Thyroid gland (tissue), 4 donors: ENCODE results near the gene CISTR. TPM values are rescaled to one million over a fixed set of nuclear protein-coding genes. Genes with fewer than 3 reads are reported as not detected.

Source experiments
- DNase-seq, 2 donors: peaks; one replicate each; pipeline ENCODE4 v3.0.0-alpha.2; 2019
- H3K27ac ChIP-seq, 3 donors: fragments of 200-600 bp; sonication (generic); 1 replicate in 2 of 3; 2 replicates in 1 of 3; pipeline ENCODE4 v1.5.1; 2016 to 2019; ENCODE audit warnings: mild to moderate bottlenecking in 1 of 3, moderate library complexity in 1 of 3
- H3K27me3 ChIP-seq: fragments of 200-600 bp; sonication (generic); one replicate; pipeline ENCODE4 v1.5.1; 2019
- H3K36me3 ChIP-seq, 2 donors: fragments of 200-600 bp; sonication (generic); one replicate each; pipeline ENCODE4 v1.5.1; 2016 to 2019
- H3K4me1 ChIP-seq, 2 donors: fragments of 200-600 bp; sonication (generic); one replicate each; pipeline ENCODE4 v1.5.1; 2017 to 2019
- H3K4me3 ChIP-seq, 3 donors: fragments of 200-600 bp; sonication (generic); replicated peaks in 1 of 3; 1 replicate in 2 of 3; 2 replicates in 1 of 3; pipeline ENCODE4 v1.5.1; 2016; ENCODE audit warnings: mild to moderate bottlenecking in 1 of 3
- H3K9me3 ChIP-seq: fragments of 200-600 bp; sonication (generic); one replicate; pipeline ENCODE4 v1.5.1; 2017
- POLR2A ChIP-seq, 2 donors: fragments of 450-650 bp; IDR thresholded peaks; one replicate each; pipeline ENCODE4 v1.6.1; 2017; ENCODE audit warnings: antibody characterized with exemption in 2 of 2, mild to moderate bottlenecking in 2 of 2, moderate library complexity in 1 of 2
- WGBS, 2 donors: methylation state at CpG; one replicate each; pipeline ENCODE4 v1.1.5; 2017; 5-methylcytosine and 5-hydroxymethylcytosine counted together
- intact Hi-C: fragments of 100-400 bp; cut with DNase I; formaldehyde crosslinking; loops from one replicate; pipeline ENCODE4 v1.15.1; 2023
- total RNA-seq, 4 donors: library from RNA; depleted of rRNA; stranded (reverse); fragments of >200 nt; gene quantifications; one replicate each; pipeline ENCODE4 v1.2.3, GENCODE V29; 2016
- TF ChIP-seq, protein P1 (sequence below), 6 experiments: fragments of 200-600 bp in 3 of 6; fragments of 450-650 bp in 3 of 6; sonication (generic) in 3 of 6; IDR thresholded peaks; one replicate each; pipeline ENCODE4 v1.5.1; 2016 to 2019; ENCODE audit warnings: antibody characterized with exemption in 6 of 6, mild to moderate bottlenecking in 2 of 6, inconsistent platforms in 1 of 6, moderate library complexity in 1 of 6

The CISTR gene
- total RNA-seq, 4 donors from 2014 or later, result not detected

DNA sequence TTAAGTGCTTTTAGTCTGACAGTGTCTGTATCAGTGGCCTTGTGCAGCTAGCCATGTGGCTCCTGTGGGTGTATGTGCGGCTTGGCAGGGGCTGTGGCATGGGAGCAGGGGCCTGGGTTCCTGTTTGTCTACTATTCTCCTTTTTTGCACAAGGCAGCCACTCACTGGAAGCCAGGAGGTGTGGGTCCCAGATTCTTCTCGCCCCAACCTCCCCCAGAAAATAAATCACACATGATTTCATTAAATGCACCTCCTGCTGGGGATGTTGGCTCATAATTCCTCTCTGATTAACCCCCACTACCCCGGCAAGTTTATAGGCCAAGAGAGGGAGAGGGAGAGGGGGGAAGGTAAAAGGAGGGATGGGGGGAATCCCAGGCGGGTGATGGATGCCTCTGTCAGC, 42.1 kb downstream of the CISTR start:
- no peaks in the 10 kb centered on the region for H3K4me1 ChIP-seq
- DNase-seq, result no peak
- H3K4me3 ChIP-seq, result no peak overlapping the region
- TF ChIP-seq, protein P1, sequence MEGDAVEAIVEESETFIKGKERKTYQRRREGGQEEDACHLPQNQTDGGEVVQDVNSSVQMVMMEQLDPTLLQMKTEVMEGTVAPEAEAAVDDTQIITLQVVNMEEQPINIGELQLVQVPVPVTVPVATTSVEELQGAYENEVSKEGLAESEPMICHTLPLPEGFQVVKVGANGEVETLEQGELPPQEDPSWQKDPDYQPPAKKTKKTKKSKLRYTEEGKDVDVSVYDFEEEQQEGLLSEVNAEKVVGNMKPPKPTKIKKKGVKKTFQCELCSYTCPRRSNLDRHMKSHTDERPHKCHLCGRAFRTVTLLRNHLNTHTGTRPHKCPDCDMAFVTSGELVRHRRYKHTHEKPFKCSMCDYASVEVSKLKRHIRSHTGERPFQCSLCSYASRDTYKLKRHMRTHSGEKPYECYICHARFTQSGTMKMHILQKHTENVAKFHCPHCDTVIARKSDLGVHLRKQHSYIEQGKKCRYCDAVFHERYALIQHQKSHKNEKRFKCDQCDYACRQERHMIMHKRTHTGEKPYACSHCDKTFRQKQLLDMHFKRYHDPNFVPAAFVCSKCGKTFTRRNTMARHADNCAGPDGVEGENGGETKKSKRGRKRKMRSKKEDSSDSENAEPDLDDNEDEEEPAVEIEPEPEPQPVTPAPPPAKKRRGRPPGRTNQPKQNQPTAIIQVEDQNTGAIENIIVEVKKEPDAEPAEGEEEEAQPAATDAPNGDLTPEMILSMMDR (IDR thresholded peaks at IDR 0.05), result no peak
- TF ChIP-seq POLR2A (IDR thresholded peaks at IDR 0.05), result no peak
- 59 to 69% methylated on average over 4 of the region's 4 CpGs for WGBS, 2 donors
- H3K27me3 ChIP-seq, result no peaks in the 10 kb centered on the region
- intact Hi-C loops, result no loop called here
- H3K9me3 ChIP-seq, result no peaks in the 10 kb centered on the region
- no peak overlapping the region for H3K27ac ChIP-seq
- peaks cover 19 to 21% of the 10 kb centered on the region in 2 donors for H3K36me3 ChIP-seq

DNA sequence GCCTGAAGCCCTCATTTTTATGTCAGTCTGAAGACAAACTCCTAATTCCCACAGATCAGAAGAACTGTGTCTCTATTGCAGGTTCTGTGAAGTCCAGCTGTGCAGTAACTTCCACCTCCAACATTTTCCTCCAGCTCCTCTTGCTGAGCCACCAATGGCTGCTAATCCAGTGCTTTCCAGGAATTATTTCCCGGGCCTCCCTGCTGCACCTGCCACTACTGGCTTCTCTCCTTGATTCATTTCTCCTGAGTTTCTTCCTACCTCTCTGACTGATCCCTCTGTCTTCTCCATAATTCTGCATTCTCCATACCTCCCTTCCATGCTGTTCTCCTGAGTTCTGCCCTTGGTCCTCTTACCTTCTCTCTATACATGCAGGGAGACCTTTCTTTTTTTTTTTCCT, 45.7 kb downstream of the CISTR start:
- WGBS, 2 donors, result 65 to 78% methylated on average over 1 of the region's 1 CpG
- H3K9me3 ChIP-seq, result no peaks in the 10 kb centered on the region
- intact Hi-C loops, result no loop called here
- DNase-seq, result no peak
- peaks cover 3% of the 10 kb centered on the region for H3K27me3 ChIP-seq
- TF ChIP-seq, protein P1 (IDR thresholded peaks at IDR 0.05), result no peak
- TF ChIP-seq POLR2A (IDR thresholded peaks at IDR 0.05), result no peak
- no peaks in the 10 kb centered on the region for H3K4me1 ChIP-seq
- no peak overlapping the region for H3K4me3 ChIP-seq
- H3K27ac ChIP-seq, result no peak overlapping the region
- no peaks in the 10 kb centered on the region for H3K36me3 ChIP-seq

DNA sequence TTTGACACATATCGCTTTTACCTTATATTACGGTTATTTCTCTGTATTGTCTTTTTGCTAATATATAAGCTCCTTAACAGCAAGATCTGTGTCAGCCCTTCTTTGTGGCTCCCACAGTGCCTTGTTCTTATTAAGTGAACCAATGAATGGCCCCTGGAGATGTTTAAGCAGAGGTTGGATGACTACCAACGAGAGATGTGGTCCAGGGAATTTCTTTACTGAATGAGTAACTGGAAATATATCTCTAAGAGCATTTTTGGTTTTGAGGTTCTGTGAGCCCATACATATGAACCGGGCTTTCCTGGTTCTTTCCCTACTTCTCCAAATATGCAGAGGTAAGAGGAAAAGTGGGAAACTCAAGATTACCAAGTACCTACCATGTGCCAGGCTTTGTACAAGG, 48.0 kb downstream of the CISTR start:
- H3K36me3 ChIP-seq, result no peaks in the 10 kb centered on the region
- 70 to 73% methylated on average over 4 of the region's 4 CpGs for WGBS, 2 donors
- intact Hi-C loops, result loop anchor here (2.0 kb wide), 1 partner anchor 37 kb away; no protein-coding TSS in a partner anchor
- H3K4me3 ChIP-seq, result no peak overlapping the region
- H3K27ac ChIP-seq, result no peak overlapping the region
- no peak for TF ChIP-seq POLR2A (IDR thresholded peaks at IDR 0.05)
- TF ChIP-seq, protein P1 (IDR thresholded peaks at IDR 0.05), result no peak
- no peaks in the 10 kb centered on the region for H3K9me3 ChIP-seq
- no peaks in the 10 kb centered on the region for H3K4me1 ChIP-seq
- H3K27me3 ChIP-seq, result peaks cover 3% of the 10 kb centered on the region
- DNase-seq, result no peak

DNA sequence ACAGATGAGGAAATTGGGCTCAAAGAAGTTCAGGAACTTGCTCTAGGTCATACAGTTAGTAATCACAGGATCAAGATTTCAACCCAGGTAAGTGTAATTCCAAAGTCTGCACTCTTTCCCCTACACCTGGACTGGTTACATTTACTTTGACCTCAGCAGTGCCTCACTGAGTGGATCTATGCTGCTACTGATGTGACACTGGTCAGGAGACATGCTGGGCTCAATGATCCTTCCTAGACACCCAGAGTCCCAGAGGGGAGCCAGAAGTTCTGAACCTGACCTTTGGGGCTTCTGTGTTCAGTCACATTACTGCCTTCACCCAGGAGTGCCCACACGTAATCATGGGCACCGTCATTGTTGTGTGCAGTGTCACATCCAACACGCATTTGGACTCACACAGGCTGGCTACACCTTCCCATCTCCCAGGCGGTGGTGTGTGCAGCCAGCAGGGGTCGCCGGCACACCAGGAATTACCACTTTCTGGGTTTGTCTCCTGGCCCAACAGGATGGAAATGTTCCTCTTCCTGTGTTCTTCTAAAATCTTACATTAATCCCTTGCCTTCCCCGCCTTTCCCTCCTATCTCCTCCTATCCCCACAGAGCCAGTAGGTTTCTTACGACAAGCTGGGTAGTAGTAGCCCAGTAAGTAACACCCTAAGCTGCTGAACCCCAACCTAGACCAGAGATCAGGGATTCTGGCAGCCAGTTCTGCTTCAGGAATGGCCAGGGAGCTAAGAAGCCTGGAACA, 50.1 kb downstream of the CISTR start:
- peaks cover 0 to 3% of the 10 kb centered on the region in 2 donors for H3K4me1 ChIP-seq
- H3K36me3 ChIP-seq, result no peaks in the 10 kb centered on the region
- TF ChIP-seq, protein P1 (IDR thresholded peaks at IDR 0.05), result peak; percentile 60 to 93 (median 87)
- TF ChIP-seq POLR2A (IDR thresholded peaks at IDR 0.05), result no peak
- no peak overlapping the region for H3K27ac ChIP-seq
- peak; percentile 78 to 81 for DNase-seq
- WGBS, 2 donors, result 3% methylated on average over 8 of the region's 8 CpGs
- H3K4me3 ChIP-seq, result no peak overlapping the region
- intact Hi-C loops, result loop anchor here (2.0 kb wide), 1 partner anchor 39 kb away; no protein-coding TSS in a partner anchor
- peaks cover 9% of the 10 kb centered on the region for H3K27me3 ChIP-seq
- H3K9me3 ChIP-seq, result no peaks in the 10 kb centered on the region

DNA sequence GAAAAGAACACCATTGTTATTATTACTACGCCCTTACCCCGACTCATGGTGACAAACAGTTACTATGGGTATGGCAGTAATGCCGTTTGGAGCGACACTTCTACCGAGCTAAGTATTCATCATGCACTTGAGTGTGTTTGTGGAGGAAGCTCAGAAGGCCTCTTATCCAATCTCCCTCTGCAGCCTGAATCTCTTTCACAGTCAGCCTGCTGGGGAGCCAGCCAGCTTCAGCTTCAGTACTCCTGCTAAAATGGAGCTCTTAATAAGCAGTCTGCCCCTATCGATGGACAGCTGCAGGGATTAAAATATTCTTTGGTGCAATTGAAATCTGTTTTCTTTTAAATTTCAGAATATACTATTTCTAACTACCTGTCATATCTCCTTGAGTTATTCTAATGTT, 51.2 kb downstream of the CISTR start:
- WGBS, 2 donors, result 18 to 31% methylated on average over 6 of the region's 6 CpGs
- TF ChIP-seq, protein P1 (IDR thresholded peaks at IDR 0.05), result no peak
- TF ChIP-seq POLR2A (IDR thresholded peaks at IDR 0.05), result no peak
- DNase-seq, result peak; percentile 31 to 54
- H3K4me1 ChIP-seq, result peaks cover 0 to 10% of the 10 kb centered on the region in 2 donors
- H3K4me3 ChIP-seq, result no peak overlapping the region
- intact Hi-C loops, result no loop called here
- no peak overlapping the region for H3K27ac ChIP-seq
- no peaks in the 10 kb centered on the region for H3K9me3 ChIP-seq
- H3K36me3 ChIP-seq, result no peaks in the 10 kb centered on the region
- peaks cover 13% of the 10 kb centered on the region for H3K27me3 ChIP-seq
